HepG2 (cell line): Measurements from ENCODE around the gene P4HB. TPM values are rescaled to one million over a fixed set of nuclear protein-coding genes. Genes with fewer than 3 reads are reported as not detected.

ENCODE experiments used
- GFI1 ChIP-seq: sonication (generic); formaldehyde crosslinking; IDR thresholded peaks from 2 replicates; pipeline ENCODE4 v1.5.0; 2020; ENCODE audit warnings: missing genetic modification reagents, mild to moderate bottlenecking, borderline replicate concordance
- MATR3 ChIP-seq: sonication (generic); formaldehyde crosslinking; IDR thresholded peaks from 2 replicates; pipeline ENCODE4 v1.4.0; 2020; ENCODE audit warnings: missing genetic modification reagents
- PCBP1 ChIP-seq: fragments of 200-400 bp; formaldehyde crosslinking; IDR thresholded peaks from 2 replicates; pipeline ENCODE4 v1.6.1; 2017; ENCODE audit warnings: mild to moderate bottlenecking, low read depth, low read length, borderline replicate concordance
- RBFOX2 ChIP-seq: fragments of 200-400 bp; formaldehyde crosslinking; IDR thresholded peaks from 2 replicates; pipeline ENCODE4 v1.6.1; 2017; ENCODE audit warnings: low read depth, mild to moderate bottlenecking, low read length
- SRSF1 ChIP-seq: fragments of 200-400 bp; formaldehyde crosslinking; optimal IDR thresholded peaks from 2 replicates; pipeline ENCODE3; 2017; ENCODE audit warnings: mild to moderate bottlenecking, low read depth, low read length, moderate library complexity
- TBX2 ChIP-seq: sonication (generic); formaldehyde crosslinking; IDR thresholded peaks from 2 replicates; pipeline ENCODE4 v1.5.0; 2020; ENCODE audit warnings: missing genetic modification reagents, mild to moderate bottlenecking, borderline replicate concordance
- XBP1 ChIP-seq: sonication (generic); formaldehyde crosslinking; IDR thresholded peaks from 2 replicates; pipeline ENCODE4 v1.5.0; 2020; ENCODE audit warnings: missing genetic modification reagents
- ZFP1 ChIP-seq: IDR thresholded peaks from 2 replicates; pipeline ENCODE4 v1.6.1; 2016
- ZKSCAN8 ChIP-seq: IDR thresholded peaks from 2 replicates; pipeline ENCODE4 v1.6.1; 2016; ENCODE audit warnings: borderline replicate concordance, missing genetic modification reagents, missing compliant biosample characterization
- ZNF337 ChIP-seq: sonication (generic); formaldehyde crosslinking; IDR thresholded peaks from 2 replicates; pipeline ENCODE4 v1.5.1; 2020; ENCODE audit warnings: missing genetic modification reagents, low read depth, mild to moderate bottlenecking, borderline replicate concordance
- ZNF772 ChIP-seq: sonication (generic); formaldehyde crosslinking; IDR thresholded peaks from 2 replicates; pipeline ENCODE4 v1.5.0; 2020; ENCODE audit warnings: mild to moderate bottlenecking, missing genetic modification reagents
- polyA plus RNA-seq, 8 experiments: library from polyadenylated mRNA; depleted of rRNA in 3 of 8; stranded (reverse) in 7 of 8; unstranded in 1 of 8; fragments of >200 nt; fragmentation: Illumina TruSeq in 4 of 8; extraction: Trizol in 4 of 8; gene quantifications; 2 replicates each; pipeline versions ENCODE4 v1.2.1 to v1.2.3, GENCODE V29; 2011 to 2016; ENCODE audit warnings: low read depth in 4 of 8, missing spikeins in 1 of 8, mixed read lengths in 1 of 8; ENCODE audit not compliant: insufficient read depth in 1 of 8
- total RNA-seq, 5 experiments: library from RNA; depleted of rRNA; stranded (reverse); fragments of >200 nt; fragmentation: Illumina TruSeq; extraction: Trizol; gene quantifications; 2 replicates each; pipeline ENCODE4 v1.2.3, GENCODE V29; 2016; ENCODE audit warnings: low read depth in 1 of 5
- TF ChIP-seq, protein P1 (sequence below): sonication (generic); formaldehyde crosslinking; IDR thresholded peaks from 2 replicates; pipeline ENCODE4 v1.4.0; 2020; ENCODE audit warnings: mild to moderate bottlenecking, missing genetic modification reagents
- TF ChIP-seq, protein P2 (sequence below): sonication (generic); formaldehyde crosslinking; IDR thresholded peaks from 2 replicates; pipeline ENCODE4 v1.4.0; 2020; ENCODE audit warnings: missing genetic modification reagents
- TF ChIP-seq, protein P3 (sequence below): sonication (generic); formaldehyde crosslinking; IDR thresholded peaks from 2 replicates; pipeline ENCODE4 v1.5.1; 2020; ENCODE audit warnings: missing genetic modification reagents, mild to moderate bottlenecking, borderline replicate concordance
- TF ChIP-seq, protein P4 (sequence below): sonication (generic); formaldehyde crosslinking; IDR thresholded peaks from 2 replicates; pipeline ENCODE4 v1.5.0; 2020; ENCODE audit warnings: missing genetic modification reagents, mild to moderate bottlenecking, borderline replicate concordance
- TF ChIP-seq, protein P5 (sequence below): sonication (generic); formaldehyde crosslinking; IDR thresholded peaks from 2 replicates; pipeline ENCODE4 v1.4.0; 2020; ENCODE audit warnings: missing genetic modification reagents; ENCODE audit errors: not compliant biosample characterization
- TF ChIP-seq, protein P6 (sequence below): sonication (generic); formaldehyde crosslinking; IDR thresholded peaks from 2 replicates; pipeline ENCODE4 v1.8.0; 2022; ENCODE audit warnings: missing genetic modification reagents, mild to moderate bottlenecking, moderate library complexity, borderline replicate concordance

P4HB gene
- total and polyA plus RNA-seq, 2 of the 13 experiments (the other 11 are each of a cell fraction or from before 2014, with no cell fraction given), result 185 to 782 TPM

DNA sequence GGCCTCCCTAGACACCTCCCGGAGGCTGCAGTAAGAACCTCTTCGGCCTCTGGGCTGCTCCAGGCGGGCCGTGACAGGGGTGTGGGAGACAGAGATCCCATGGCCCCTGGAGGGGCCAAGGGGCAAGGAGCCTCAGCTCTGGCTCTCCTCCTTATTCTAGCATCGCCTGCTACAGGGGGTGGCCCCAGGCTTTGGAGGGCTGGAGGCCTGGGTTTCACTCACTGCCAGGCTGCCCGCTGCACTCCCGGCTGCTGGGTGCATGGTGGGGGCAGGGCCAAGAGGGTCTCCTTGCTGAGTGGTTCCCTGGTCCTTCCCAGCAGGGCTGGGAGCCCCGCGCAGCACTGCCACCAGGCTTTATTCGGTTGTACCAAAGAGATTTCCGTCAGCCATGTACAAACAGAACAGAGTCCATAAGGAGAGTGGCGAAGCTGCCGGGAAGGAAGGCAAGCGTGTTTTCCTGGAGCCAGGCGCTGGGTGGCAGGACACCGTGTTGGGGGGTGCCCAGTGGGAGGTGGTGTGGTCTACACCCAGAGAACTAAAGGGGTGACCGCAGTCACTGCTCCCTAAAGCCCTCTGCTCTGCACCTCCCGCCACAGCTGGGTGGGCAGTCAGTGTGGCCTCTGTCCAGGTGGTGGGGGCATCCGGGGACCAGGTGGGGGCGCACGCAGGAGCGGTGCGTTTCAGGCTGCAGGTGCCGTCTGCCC lies 43.7 kb upstream of the P4HB start (continued):
- TF ChIP-seq, protein P1, sequence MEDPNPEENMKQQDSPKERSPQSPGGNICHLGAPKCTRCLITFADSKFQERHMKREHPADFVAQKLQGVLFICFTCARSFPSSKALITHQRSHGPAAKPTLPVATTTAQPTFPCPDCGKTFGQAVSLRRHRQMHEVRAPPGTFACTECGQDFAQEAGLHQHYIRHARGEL (CRISPR knock-in tag), result no peak
- TF ChIP-seq, protein P2, sequence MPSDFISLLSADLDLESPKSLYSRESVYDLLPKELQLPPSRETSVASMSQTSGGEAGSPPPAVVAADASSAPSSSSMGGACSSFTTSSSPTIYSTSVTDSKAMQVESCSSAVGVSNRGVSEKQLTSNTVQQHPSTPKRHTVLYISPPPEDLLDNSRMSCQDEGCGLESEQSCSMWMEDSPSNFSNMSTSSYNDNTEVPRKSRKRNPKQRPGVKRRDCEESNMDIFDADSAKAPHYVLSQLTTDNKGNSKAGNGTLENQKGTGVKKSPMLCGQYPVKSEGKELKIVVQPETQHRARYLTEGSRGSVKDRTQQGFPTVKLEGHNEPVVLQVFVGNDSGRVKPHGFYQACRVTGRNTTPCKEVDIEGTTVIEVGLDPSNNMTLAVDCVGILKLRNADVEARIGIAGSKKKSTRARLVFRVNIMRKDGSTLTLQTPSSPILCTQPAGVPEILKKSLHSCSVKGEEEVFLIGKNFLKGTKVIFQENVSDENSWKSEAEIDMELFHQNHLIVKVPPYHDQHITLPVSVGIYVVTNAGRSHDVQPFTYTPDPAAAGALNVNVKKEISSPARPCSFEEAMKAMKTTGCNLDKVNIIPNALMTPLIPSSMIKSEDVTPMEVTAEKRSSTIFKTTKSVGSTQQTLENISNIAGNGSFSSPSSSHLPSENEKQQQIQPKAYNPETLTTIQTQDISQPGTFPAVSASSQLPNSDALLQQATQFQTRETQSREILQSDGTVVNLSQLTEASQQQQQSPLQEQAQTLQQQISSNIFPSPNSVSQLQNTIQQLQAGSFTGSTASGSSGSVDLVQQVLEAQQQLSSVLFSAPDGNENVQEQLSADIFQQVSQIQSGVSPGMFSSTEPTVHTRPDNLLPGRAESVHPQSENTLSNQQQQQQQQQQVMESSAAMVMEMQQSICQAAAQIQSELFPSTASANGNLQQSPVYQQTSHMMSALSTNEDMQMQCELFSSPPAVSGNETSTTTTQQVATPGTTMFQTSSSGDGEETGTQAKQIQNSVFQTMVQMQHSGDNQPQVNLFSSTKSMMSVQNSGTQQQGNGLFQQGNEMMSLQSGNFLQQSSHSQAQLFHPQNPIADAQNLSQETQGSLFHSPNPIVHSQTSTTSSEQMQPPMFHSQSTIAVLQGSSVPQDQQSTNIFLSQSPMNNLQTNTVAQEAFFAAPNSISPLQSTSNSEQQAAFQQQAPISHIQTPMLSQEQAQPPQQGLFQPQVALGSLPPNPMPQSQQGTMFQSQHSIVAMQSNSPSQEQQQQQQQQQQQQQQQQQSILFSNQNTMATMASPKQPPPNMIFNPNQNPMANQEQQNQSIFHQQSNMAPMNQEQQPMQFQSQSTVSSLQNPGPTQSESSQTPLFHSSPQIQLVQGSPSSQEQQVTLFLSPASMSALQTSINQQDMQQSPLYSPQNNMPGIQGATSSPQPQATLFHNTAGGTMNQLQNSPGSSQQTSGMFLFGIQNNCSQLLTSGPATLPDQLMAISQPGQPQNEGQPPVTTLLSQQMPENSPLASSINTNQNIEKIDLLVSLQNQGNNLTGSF (CRISPR knock-in tag), result no peak
- TF ChIP-seq, protein P3, sequence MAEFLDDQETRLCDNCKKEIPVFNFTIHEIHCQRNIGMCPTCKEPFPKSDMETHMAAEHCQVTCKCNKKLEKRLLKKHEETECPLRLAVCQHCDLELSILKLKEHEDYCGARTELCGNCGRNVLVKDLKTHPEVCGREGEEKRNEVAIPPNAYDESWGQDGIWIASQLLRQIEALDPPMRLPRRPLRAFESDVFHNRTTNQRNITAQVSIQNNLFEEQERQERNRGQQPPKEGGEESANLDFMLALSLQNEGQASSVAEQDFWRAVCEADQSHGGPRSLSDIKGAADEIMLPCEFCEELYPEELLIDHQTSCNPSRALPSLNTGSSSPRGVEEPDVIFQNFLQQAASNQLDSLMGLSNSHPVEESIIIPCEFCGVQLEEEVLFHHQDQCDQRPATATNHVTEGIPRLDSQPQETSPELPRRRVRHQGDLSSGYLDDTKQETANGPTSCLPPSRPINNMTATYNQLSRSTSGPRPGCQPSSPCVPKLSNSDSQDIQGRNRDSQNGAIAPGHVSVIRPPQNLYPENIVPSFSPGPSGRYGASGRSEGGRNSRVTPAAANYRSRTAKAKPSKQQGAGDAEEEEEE, result no peak
- TF ChIP-seq ZNF772 (no peak), ZKSCAN8 (CRISPR knock-in tag) (no peak), TBX2 (no peak), GFI1 (CRISPR knock-in tag) (no peak), SRSF1 (peak; percentile 1), MATR3 (CRISPR knock-in tag) (no peak), XBP1 (CRISPR knock-in tag) (no peak), ZFP1 (CRISPR knock-in tag) (no peak), PCBP1 (0 out of 2 replicates have a peak, but pooled peaks have one; percentile 7), RBFOX2 (peak; percentile 49; the same call in 1 of the 2 replicates), ZNF337 (no peak)
- TF ChIP-seq, protein P4, sequence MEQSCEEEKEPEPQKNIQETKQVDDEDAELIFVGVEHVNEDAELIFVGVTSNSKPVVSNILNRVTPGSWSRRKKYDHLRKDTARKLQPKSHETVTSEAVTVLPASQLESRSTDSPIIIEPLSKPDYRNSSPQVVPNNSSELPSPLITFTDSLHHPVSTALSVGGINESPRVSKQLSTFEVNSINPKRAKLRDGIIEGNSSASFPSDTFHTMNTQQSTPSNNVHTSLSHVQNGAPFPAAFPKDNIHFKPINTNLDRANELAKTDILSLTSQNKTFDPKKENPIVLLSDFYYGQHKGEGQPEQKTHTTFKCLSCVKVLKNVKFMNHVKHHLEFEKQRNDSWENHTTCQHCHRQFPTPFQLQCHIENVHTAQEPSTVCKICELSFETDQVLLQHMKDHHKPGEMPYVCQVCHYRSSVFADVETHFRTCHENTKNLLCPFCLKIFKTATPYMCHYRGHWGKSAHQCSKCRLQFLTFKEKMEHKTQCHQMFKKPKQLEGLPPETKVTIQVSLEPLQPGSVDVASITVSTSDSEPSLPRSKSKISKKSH (CRISPR knock-in tag), result no peak
- TF ChIP-seq, protein P5, sequence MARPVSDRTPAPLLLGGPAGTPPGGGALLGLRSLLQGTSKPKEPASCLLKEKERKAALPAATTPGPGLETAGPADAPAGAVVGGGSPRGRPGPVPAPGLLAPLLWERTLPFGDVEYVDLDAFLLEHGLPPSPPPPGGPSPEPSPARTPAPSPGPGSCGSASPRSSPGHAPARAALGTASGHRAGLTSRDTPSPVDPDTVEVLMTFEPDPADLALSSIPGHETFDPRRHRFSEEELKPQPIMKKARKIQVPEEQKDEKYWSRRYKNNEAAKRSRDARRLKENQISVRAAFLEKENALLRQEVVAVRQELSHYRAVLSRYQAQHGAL, result no peak
- TF ChIP-seq, protein P6, sequence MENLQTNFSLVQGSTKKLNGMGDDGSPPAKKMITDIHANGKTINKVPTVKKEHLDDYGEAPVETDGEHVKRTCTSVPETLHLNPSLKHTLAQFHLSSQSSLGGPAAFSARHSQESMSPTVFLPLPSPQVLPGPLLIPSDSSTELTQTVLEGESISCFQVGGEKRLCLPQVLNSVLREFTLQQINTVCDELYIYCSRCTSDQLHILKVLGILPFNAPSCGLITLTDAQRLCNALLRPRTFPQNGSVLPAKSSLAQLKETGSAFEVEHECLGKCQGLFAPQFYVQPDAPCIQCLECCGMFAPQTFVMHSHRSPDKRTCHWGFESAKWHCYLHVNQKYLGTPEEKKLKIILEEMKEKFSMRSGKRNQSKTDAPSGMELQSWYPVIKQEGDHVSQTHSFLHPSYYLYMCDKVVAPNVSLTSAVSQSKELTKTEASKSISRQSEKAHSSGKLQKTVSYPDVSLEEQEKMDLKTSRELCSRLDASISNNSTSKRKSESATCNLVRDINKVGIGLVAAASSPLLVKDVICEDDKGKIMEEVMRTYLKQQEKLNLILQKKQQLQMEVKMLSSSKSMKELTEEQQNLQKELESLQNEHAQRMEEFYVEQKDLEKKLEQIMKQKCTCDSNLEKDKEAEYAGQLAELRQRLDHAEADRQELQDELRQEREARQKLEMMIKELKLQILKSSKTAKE (CRISPR knock-in tag), result no peak
